Measurements from ENCODE around the gene ARHGAP21.

DNA sequence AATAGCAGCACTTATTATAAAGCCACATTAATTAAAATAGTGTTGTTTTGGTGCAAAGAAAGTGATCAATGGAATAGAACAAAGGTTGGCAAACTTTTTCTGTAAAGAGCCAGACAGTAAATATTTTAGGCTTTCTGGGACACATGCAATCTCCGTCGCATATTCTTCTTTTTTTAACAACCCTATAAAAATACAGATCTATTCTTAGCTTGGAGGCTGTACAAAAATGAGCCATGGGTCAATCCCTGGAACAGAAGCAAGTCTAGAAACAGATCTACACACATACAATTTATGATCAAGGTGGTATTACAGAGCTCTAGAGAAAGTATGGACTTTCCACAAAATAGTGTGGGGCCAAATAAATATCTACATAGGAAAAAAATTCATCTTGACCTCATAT, 71.8 kb downstream of the ARHGAP21 start:
- TF ChIP-seq, protein P1, sequence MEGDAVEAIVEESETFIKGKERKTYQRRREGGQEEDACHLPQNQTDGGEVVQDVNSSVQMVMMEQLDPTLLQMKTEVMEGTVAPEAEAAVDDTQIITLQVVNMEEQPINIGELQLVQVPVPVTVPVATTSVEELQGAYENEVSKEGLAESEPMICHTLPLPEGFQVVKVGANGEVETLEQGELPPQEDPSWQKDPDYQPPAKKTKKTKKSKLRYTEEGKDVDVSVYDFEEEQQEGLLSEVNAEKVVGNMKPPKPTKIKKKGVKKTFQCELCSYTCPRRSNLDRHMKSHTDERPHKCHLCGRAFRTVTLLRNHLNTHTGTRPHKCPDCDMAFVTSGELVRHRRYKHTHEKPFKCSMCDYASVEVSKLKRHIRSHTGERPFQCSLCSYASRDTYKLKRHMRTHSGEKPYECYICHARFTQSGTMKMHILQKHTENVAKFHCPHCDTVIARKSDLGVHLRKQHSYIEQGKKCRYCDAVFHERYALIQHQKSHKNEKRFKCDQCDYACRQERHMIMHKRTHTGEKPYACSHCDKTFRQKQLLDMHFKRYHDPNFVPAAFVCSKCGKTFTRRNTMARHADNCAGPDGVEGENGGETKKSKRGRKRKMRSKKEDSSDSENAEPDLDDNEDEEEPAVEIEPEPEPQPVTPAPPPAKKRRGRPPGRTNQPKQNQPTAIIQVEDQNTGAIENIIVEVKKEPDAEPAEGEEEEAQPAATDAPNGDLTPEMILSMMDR (IDR thresholded peaks at IDR 0.05; ENCODE audit: low read depth, low read length, poor library complexity, severe bottlenecking): no peak
- no peak for TF ChIP-seq EZH2phosphoT487 (IDR thresholded peaks at IDR 0.05; ENCODE audit: borderline replicate concordance, low read length)

Measured in DOHH2 (cell line).